GM12878 (cell line): Measurements from ENCODE around the gene NTPCR. TPM values are rescaled to one million over a fixed set of nuclear protein-coding genes. Genes with fewer than 3 reads are reported as not detected.

Experiments used
- ATAC-seq: fragments of 200-7000 bp; cut with Tn5 transposase; 3 replicates; pipeline ENCODE4 v1.9.1; 2020; ENCODE audit warnings: mild to moderate bottlenecking, moderate library complexity
- BruUV-seq: library from RNA; stranded (reverse); fragments of 400-500 nt; replicated peaks from 2 replicates; lab custom pipeline; 2021; lab: Mats Ljungman, UMichigan
- CTCF ChIA-PET: fragments of 300-600 bp; sonication (Branson Sonifier 250); formaldehyde crosslinking; extraction: SDS; loops from one replicate; lab custom pipeline; 2021; ENCODE audit warnings: inconsistent platforms; lab: Yijun Ruan, JAX
- POLR2A ChIA-PET: fragments of 350-600 bp; formaldehyde crosslinking; extraction: SDS; loops from one replicate; lab custom pipeline; 2021; ENCODE audit warnings: inconsistent platforms; lab: Charles Lee
- RAD21 ChIA-PET: fragments of 300-600 bp; sonication (Branson Sonifier 250); formaldehyde crosslinking; loops from one replicate; lab custom pipeline; 2023; ENCODE audit warnings: antibody characterized with exemption; ENCODE audit not compliant: unreplicated experiment; lab: Charles Lee
- SMC1A ChIA-PET: fragments of 300-600 bp; sonication (Branson Sonifier 250); formaldehyde crosslinking; loops from one replicate; lab custom pipeline; 2023; ENCODE audit not compliant: unreplicated experiment, uncharacterized antibody; lab: Charles Lee
- DNase-seq: peaks from one replicate; pipeline ENCODE4 v3.0.0-alpha.2; 2011; ENCODE audit warnings: low read depth, low spot score
- FAIRE-seq: peaks from 3 replicates; lab custom pipeline; 2011; peaks lifted over from hg19 to GRCh38; lab: Jason Lieb, UNC
- H2AFZ ChIP-seq: 2 replicates; pipeline ENCODE4 v1.6.0; 2011; ENCODE audit warnings: low read depth, low read length, control low read depth; ENCODE audit not compliant: control insufficient read depth
- H3K27ac ChIP-seq: 2 replicates; pipeline ENCODE4 v1.5.1; 2011; ENCODE audit warnings: control low read depth; ENCODE audit not compliant: control insufficient read depth, insufficient read depth
- H3K27me3 ChIP-seq, 2 experiments: replicated peaks in 1 of 2; 2 replicates each; pipeline versions ENCODE4 v1.6.0 to v1.6.1; 2011; ENCODE audit warnings: low read length in 1 of 2; ENCODE audit not compliant: control insufficient read depth in 2 of 2, insufficient read depth in 2 of 2
- H3K36me3 ChIP-seq, 2 experiments: 2 replicates each; pipeline ENCODE4 v1.5.1; 2011; ENCODE audit warnings: low read length in 1 of 2; ENCODE audit not compliant: control insufficient read depth in 2 of 2, insufficient read depth in 2 of 2
- H3K4me1 ChIP-seq: 2 replicates; pipeline ENCODE4 v1.6.1; 2011; ENCODE audit warnings: mild to moderate bottlenecking, low read length, moderate library complexity, mixed read lengths; ENCODE audit not compliant: control insufficient read depth, insufficient read depth
- H3K4me2 ChIP-seq: 2 replicates; pipeline ENCODE4 v1.6.0; 2011; ENCODE audit warnings: control low read depth; ENCODE audit not compliant: control insufficient read depth, insufficient read depth
- H3K4me3 ChIP-seq: fragments of 200-600 bp; sonication (generic); 2 replicates; pipeline ENCODE4 v1.5.1; 2016
- H3K79me2 ChIP-seq: 2 replicates; pipeline ENCODE4 v1.6.0; 2011; ENCODE audit warnings: low read length; ENCODE audit not compliant: control insufficient read depth, insufficient read depth
- H3K9ac ChIP-seq: 2 replicates; pipeline ENCODE4 v1.8.0; 2011; ENCODE audit warnings: low read length, control low read depth, mixed read lengths; ENCODE audit not compliant: control insufficient read depth, insufficient read depth
- H3K9me3 ChIP-seq: replicated peaks from 3 replicates; pipeline ENCODE4 v1.5.1; 2011; ENCODE audit warnings: mild to moderate bottlenecking, low read length; ENCODE audit not compliant: control insufficient read depth, insufficient read depth
- H4K20me1 ChIP-seq: 2 replicates; pipeline ENCODE4 v1.6.0; 2011; ENCODE audit not compliant: control insufficient read depth, insufficient read depth
- BCLAF1 ChIP-seq: fragments of 450-650 bp; IDR thresholded peaks from 2 replicates; pipeline ENCODE4 v1.6.1; 2017; ENCODE audit warnings: antibody characterized with exemption, mild to moderate bottlenecking, moderate library complexity
- CEBPZ ChIP-seq: fragments of 150-350 bp; IDR thresholded peaks from 2 replicates; pipeline ENCODE4 v1.6.1; 2016; ENCODE audit warnings: low read depth, low read length
- EED ChIP-seq: sonication (generic); IDR thresholded peaks from 2 replicates; pipeline ENCODE4 v1.6.1; 2016; ENCODE audit warnings: antibody characterized with exemption, low read depth
- NFYA ChIP-seq: IDR thresholded peaks from 2 replicates; pipeline ENCODE4 v1.6.1; 2011; ENCODE audit warnings: low read depth, mild to moderate bottlenecking, low read length, improper control_type of control experiment, borderline replicate concordance
- PAX8 ChIP-seq: fragments of 450-650 bp; IDR thresholded peaks from 2 replicates; pipeline ENCODE4 v1.6.1; 2017; ENCODE audit warnings: mild to moderate bottlenecking, moderate library complexity
- REST ChIP-seq: IDR thresholded peaks from 2 replicates; pipeline ENCODE4 v1.6.1; 2012; ENCODE audit warnings: mild to moderate bottlenecking, low read depth, low read length
- SMAD5 ChIP-seq: IDR thresholded peaks from 2 replicates; pipeline ENCODE4 v1.6.1; 2016; ENCODE audit warnings: antibody characterized with exemption, low read depth
- WGBS: methylation state at CpG from one replicate; pipeline ENCODE4 v1.1.6; 2016; ENCODE audit warnings: low lambda C conversion rate; ENCODE audit not compliant: insufficient replicate concordance, insufficient coverage; ENCODE audit errors: missing lambda C conversion rate; 5-methylcytosine and 5-hydroxymethylcytosine counted together
- in situ Hi-C: fragments of 300-500 bp; cut with MboI; formaldehyde crosslinking; loops from 9 replicates; pipeline ENCODE4 v1.14.3; 2018; ENCODE audit warnings: mixed read lengths
- intact Hi-C: fragments of 100-400 bp; cut with micrococcal nuclease; formaldehyde crosslinking; loops from one replicate; pipeline ENCODE4 v1.14.2; 2022; ENCODE audit not compliant: unreplicated experiment
- polyA plus RNA-seq, 11 experiments: library from polyadenylated mRNA; depleted of rRNA in 4 of 11; unstranded in 6 of 11; stranded (reverse) in 5 of 11; fragments of >200 nt; fragmentation: Nextera tagmentation in 4 of 11; fragmentation: Illumina TruSeq in 1 of 11; extraction: Ambion mirVana in 4 of 11; extraction: Trizol in 1 of 11; gene quantifications; 1 replicate in 1 of 11; 2 replicates in 10 of 11; pipeline versions ENCODE4 v1.2.1 to v1.2.3, GENCODE V29; 2011 to 2016; ENCODE audit warnings: inconsistent platforms in 2 of 11, missing spikeins in 2 of 11, low read depth in 1 of 11
- total RNA-seq, 4 experiments: library from RNA; depleted of rRNA in 3 of 4; stranded (reverse); fragments of >200 nt in 3 of 4; fragmentation: Illumina TruSeq in 1 of 4; extraction: Trizol in 1 of 4; gene quantifications; 2 replicates each; pipeline versions ENCODE4 v1.2.1 to v1.2.3, GENCODE V29; 2013 to 2021
- TF ChIP-seq, protein P1 (sequence below): fragments of 450-650 bp; IDR thresholded peaks from 2 replicates; pipeline ENCODE4 v1.6.1; 2016; ENCODE audit warnings: mild to moderate bottlenecking

The NTPCR gene
- total and polyA plus RNA-seq, 10 of the 15 experiments (the other 5 are each of a cell fraction or from before 2014, with no cell fraction given), result 25.4 to 109 (median 56.6) TPM

GRCh38 chr1:232951180-232951579, 769 bp downstream of the NTPCR start:
- ChIA-PET CTCF (interaction anchor here (1.0 to 1.2 kb wide), 2 partner anchors 9 to 148 kb away, joined by 3 to 5 read pairs; no protein-coding TSS in a partner anchor), SMC1A (interaction anchor here (2.2 kb wide), 1 partner anchor 8 kb away, joined by 6 read pairs; no protein-coding TSS in a partner anchor), RAD21 (no interaction called here), POLR2A (no interaction called here)
- Histone ChIP-seq H3K36me3 (peaks cover 0 to 7% of the 10 kb centered on the region in 2 experiments; a peak in 2 of 4 replicates), H4K20me1 (no peaks in the 10 kb centered on the region), H3K79me2 (peaks cover 14% of the 10 kb centered on the region), H3K9ac (peak overlapping the region; percentile 82), H3K4me2 (peak overlapping the region; percentile 88), H2AFZ (peak overlapping the region; percentile 98), H3K9me3 (no peaks in the 10 kb centered on the region), H3K27me3 (no peaks in the 10 kb centered on the region), H3K27ac (no peak overlapping the region; the same call in 1 of the 2 replicates), H3K4me3 (peak overlapping the region; percentile 70), H3K4me1 (peaks cover 7% of the 10 kb centered on the region)
- in situ Hi-C loops (no loop called here), intact Hi-C loops (loop anchor here (5.0 to 10.0 kb wide), 2 partner anchors 144 to 316 kb away; partner anchors contain the start of genes MAP10 and SIPA1L2)
- ATAC-seq, result peak; percentile 61
- FAIRE-seq, result no peak
- TF ChIP-seq REST (peak; percentile 77), CEBPZ (no peak), BCLAF1 (no peak), NFYA (no peak), PAX8 (no peak), SMAD5 (no peak), EED (0 out of 2 replicates have a peak, but pooled peaks have one; percentile 24)
- TF ChIP-seq, protein P1, sequence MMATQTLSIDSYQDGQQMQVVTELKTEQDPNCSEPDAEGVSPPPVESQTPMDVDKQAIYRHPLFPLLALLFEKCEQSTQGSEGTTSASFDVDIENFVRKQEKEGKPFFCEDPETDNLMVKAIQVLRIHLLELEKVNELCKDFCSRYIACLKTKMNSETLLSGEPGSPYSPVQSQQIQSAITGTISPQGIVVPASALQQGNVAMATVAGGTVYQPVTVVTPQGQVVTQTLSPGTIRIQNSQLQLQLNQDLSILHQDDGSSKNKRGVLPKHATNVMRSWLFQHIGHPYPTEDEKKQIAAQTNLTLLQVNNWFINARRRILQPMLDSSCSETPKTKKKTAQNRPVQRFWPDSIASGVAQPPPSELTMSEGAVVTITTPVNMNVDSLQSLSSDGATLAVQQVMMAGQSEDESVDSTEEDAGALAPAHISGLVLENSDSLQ, result peak; percentile 23; the same call in 1 of the 2 replicates
- BruUV-seq, result no TSS peak
- WGBS, result under 1% methylated on average over 5 of the region's 5 CpGs
- DNase-seq, result no peak
